Osteocyte (in vitro differentiated cells): ENCODE measurements around the gene HERC2. TPM values are rescaled to one million over a fixed set of nuclear protein-coding genes. Genes with fewer than 3 reads are reported as not detected.

Experiments
- DNase-seq: peaks from one replicate; pipeline ENCODE4 v3.0.0; 2021; ENCODE audit warnings: mixed read lengths; ENCODE audit not compliant: unreplicated experiment; ENCODE audit errors: extremely low spot score
- H3K27ac Mint-ChIP-seq: one replicate; pipeline ENCODE4 v1.8.0; 2021; ENCODE audit warnings: mild to moderate bottlenecking, mixed read lengths; ENCODE audit not compliant: unreplicated experiment
- H3K27me3 Mint-ChIP-seq: one replicate; pipeline ENCODE4 v1.8.0; 2021; ENCODE audit warnings: mixed read lengths; ENCODE audit not compliant: unreplicated experiment
- H3K36me3 Mint-ChIP-seq: one replicate; pipeline ENCODE4 v1.8.0; 2021; ENCODE audit warnings: mixed read lengths; ENCODE audit not compliant: unreplicated experiment
- H3K4me1 Mint-ChIP-seq: one replicate; pipeline ENCODE4 v1.8.0; 2021; ENCODE audit warnings: mixed read lengths; ENCODE audit not compliant: unreplicated experiment
- H3K4me3 Mint-ChIP-seq: one replicate; pipeline ENCODE4 v1.8.0; 2021; ENCODE audit warnings: mild to moderate bottlenecking, moderate library complexity, mixed read lengths; ENCODE audit not compliant: unreplicated experiment
- H3K9me3 Mint-ChIP-seq: one replicate; pipeline ENCODE4 v1.8.0; 2021; ENCODE audit warnings: mixed read lengths; ENCODE audit not compliant: unreplicated experiment
- CTCF ChIP-seq: fragments of 200-600 bp; sonication (generic); IDR thresholded peaks from 2 replicates; pipeline ENCODE4 v1.5.0; 2021; ENCODE audit warnings: antibody characterized with exemption, mild to moderate bottlenecking, moderate library complexity
- total RNA-seq: library from RNA; stranded (reverse); gene quantifications from 2 replicates; pipeline ENCODE4 v1.2.1, GENCODE V29; 2021

Gene HERC2
- total RNA-seq, 1 donor from 2014 or later = 89.2 TPM

DNA sequence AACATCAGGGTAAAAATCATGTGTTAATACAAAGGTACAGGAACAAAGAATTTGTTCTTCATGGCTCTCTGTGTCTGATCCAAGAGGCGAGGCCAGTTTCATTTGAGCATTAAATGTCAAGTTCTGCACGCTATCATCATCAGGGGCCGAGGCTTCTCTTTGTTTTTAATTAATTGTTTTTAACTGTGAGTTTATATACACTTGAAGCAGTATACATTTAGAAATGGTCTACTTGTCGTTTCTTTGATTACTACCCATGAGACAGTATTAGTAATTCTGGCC, 201.7 kb downstream of the HERC2 start:
- no peak overlapping the region for H3K27ac Mint-ChIP-seq
- no peak for TF ChIP-seq CTCF
- H3K27me3 Mint-ChIP-seq = no peaks in the 10 kb centered on the region
- no peak for DNase-seq
- H3K4me1 Mint-ChIP-seq = peaks cover 7% of the 10 kb centered on the region
- no peaks in the 10 kb centered on the region for H3K9me3 Mint-ChIP-seq
- no peak overlapping the region for H3K4me3 Mint-ChIP-seq
- H3K36me3 Mint-ChIP-seq = peaks cover 48% of the 10 kb centered on the region

DNA sequence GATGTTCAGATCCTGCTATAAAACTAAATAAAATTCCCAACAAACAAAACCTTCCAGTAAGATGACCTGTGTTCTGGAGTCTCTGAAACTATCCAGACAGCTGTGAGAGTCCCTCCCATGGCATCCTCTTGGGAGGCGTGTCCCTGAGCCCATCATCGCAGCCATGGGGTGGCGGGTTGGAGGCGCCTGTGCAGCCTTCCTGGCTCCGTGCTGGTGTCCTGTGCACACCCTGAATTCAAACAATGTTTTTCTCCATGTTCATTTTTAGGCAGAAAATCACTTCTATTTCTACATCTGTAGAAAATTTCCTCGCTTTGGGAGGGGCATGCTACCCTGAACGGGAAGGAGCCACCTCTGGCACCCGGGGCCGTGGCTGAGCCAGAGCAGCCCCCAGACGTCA, 203.4 kb downstream of the HERC2 start:
- no peak overlapping the region for H3K4me3 Mint-ChIP-seq
- no peaks in the 10 kb centered on the region for H3K9me3 Mint-ChIP-seq
- H3K36me3 Mint-ChIP-seq = peaks cover 52% of the 10 kb centered on the region
- H3K27ac Mint-ChIP-seq = no peak overlapping the region
- no peaks in the 10 kb centered on the region for H3K27me3 Mint-ChIP-seq
- peaks cover 6% of the 10 kb centered on the region for H3K4me1 Mint-ChIP-seq
- TF ChIP-seq CTCF = no peak
- no peak for DNase-seq

DNA sequence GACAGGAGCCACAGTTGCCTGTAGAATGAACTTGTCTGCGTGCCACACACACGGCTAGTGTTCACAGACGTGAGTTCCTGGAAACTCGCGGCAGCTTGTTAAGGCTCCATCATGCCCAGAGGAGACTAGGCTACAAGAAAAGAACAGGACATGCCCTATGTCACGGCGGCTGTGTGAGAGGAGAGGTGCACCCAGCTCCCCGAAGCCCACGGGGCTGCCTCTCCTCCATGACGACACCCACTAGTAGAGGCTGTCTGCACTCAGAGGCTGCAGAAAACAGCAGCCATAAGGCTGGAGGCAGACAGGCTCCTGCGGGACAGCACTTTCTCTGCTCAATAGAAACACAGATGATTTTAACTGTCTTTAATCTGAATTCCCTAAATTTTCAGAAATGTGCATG, 203.9 kb downstream of the HERC2 start:
- Mint-ChIP-seq H3K4me1 (peaks cover 3% of the 10 kb centered on the region), H3K4me3 (no peak overlapping the region)

GRCh38 chr15:28117432-28117990, 204.5 kb downstream of the HERC2 start:
- H3K4me3 Mint-ChIP-seq = no peak overlapping the region
- H3K27ac Mint-ChIP-seq = no peak overlapping the region
- no peak for TF ChIP-seq CTCF
- H3K27me3 Mint-ChIP-seq = no peaks in the 10 kb centered on the region
- peaks cover 3% of the 10 kb centered on the region for H3K4me1 Mint-ChIP-seq
- no peaks in the 10 kb centered on the region for H3K9me3 Mint-ChIP-seq
- no peak for DNase-seq
- peaks cover 49% of the 10 kb centered on the region for H3K36me3 Mint-ChIP-seq

More for the DNA sequence above, 203.9 kb downstream of the HERC2 start:
- no peak for DNase-seq
- H3K27me3 Mint-ChIP-seq = no peaks in the 10 kb centered on the region
- no peak overlapping the region for H3K27ac Mint-ChIP-seq
- no peaks in the 10 kb centered on the region for H3K9me3 Mint-ChIP-seq
- no peak for TF ChIP-seq CTCF
- H3K36me3 Mint-ChIP-seq = peaks cover 52% of the 10 kb centered on the region

- H3K27ac Mint-ChIP-seq = no peak overlapping the region
These were observed 205.2 kb downstream of the HERC2 start for GRCh38 chr15:28116521-28117431.

More at GRCh38 chr15:28116521-28117431, 205.2 kb downstream of the HERC2 start:
- Mint-ChIP-seq H3K9me3 (no peaks in the 10 kb centered on the region), H3K36me3 (peaks cover 55% of the 10 kb centered on the region), H3K4me1 (peaks cover 3% of the 10 kb centered on the region), H3K27me3 (no peaks in the 10 kb centered on the region), H3K4me3 (no peak overlapping the region)
- DNase-seq = no peak
- TF ChIP-seq CTCF = no peak
